Activated CD4-positive, alpha-beta T cell treated with anti-CD3 and anti-CD28 coated beads for 36 hours (primary cell): ENCODE measurements around the gene DCAF8L1. TPM values are rescaled to one million over a fixed set of nuclear protein-coding genes. Genes with fewer than 3 reads are reported as not detected.
"Not testable (repeated sequence)": the region's sequence is repeated elsewhere in the genome, so short reads cannot be mapped to it uniquely, and the experiment has no call there.

Experiments used
- ATAC-seq: fragments of 200-7000 bp; cut with Tn5 transposase; one replicate; pipeline ENCODE4 v1.10.0; 2021; ENCODE audit warnings: mild to moderate bottlenecking, moderate library complexity
- CTCF ChIA-PET: fragments of 350-600 bp; sonication (Branson Sonifier 250); formaldehyde crosslinking; loops from one replicate; lab custom pipeline; 2021; ENCODE audit warnings: antibody characterized with exemption; lab: Charles Lee
- POLR2A ChIA-PET: fragments of 350-600 bp; sonication (Branson Sonifier 250); formaldehyde crosslinking; loops from one replicate; lab custom pipeline; 2021; ENCODE audit warnings: antibody characterized with exemption, inconsistent platforms; lab: Charles Lee
- DNase-seq: peaks from one replicate; pipeline ENCODE4 v3.0.0-alpha.2; 2020
- H3K27ac Mint-ChIP-seq: one replicate; pipeline ENCODE4 v1.8.0; 2021; ENCODE audit warnings: mixed read lengths
- H3K27me3 Mint-ChIP-seq: one replicate; pipeline ENCODE4 v1.8.0; 2021; ENCODE audit warnings: mixed read lengths
- H3K36me3 Mint-ChIP-seq: one replicate; pipeline ENCODE4 v1.8.0; 2021; ENCODE audit warnings: low read depth, mixed read lengths
- H3K4me1 Mint-ChIP-seq: one replicate; pipeline ENCODE4 v1.8.0; 2021; ENCODE audit warnings: mixed read lengths
- H3K4me3 Mint-ChIP-seq: one replicate; pipeline ENCODE4 v1.8.0; 2021; ENCODE audit warnings: mild to moderate bottlenecking, moderate library complexity, mixed read lengths
- H3K9me3 Mint-ChIP-seq: one replicate; pipeline ENCODE4 v1.8.0; 2021; ENCODE audit warnings: low read depth, mixed read lengths
- intact Hi-C, 2 experiments: fragments of 100-400 bp; cut with DNase I in 1 of 2; cut with micrococcal nuclease in 1 of 2; formaldehyde crosslinking; loops; one replicate each; pipeline versions ENCODE4 v1.14.2 to v1.15.1; 2022 to 2024; cut with DNase I, micrococcal nuclease
- total RNA-seq, 2 experiments: library from RNA; stranded (reverse); gene quantifications; one replicate each; pipeline ENCODE4 v1.2.3, GENCODE V29; 2021

DCAF8L1 gene
- total RNA-seq: not detected

GRCh38 chrX:27981349-27981748 lies at the start of gene DCAF8L1:
DCAF8L1 (minus strand) TSS chrX:27981449; CDS start chrX:27981334, 115 bp downstream.
- no peak for ATAC-seq
- H3K27ac Mint-ChIP-seq: no peak within 1 kb of the TSS

GRCh38 chrX:28022371-28022770 lies 41.1 kb upstream of the DCAF8L1 start:
- H3K36me3 Mint-ChIP-seq: no peaks in the 10 kb centered on the region
- no peaks in the 10 kb centered on the region for H3K4me1 Mint-ChIP-seq
- intact Hi-C loops: no loop called here
- no peak overlapping the region for H3K4me3 Mint-ChIP-seq
- no peak overlapping the region for H3K27ac Mint-ChIP-seq
- peaks cover 5% of the 10 kb centered on the region for H3K9me3 Mint-ChIP-seq
- DNase-seq (no peak), ATAC-seq (no peak)
- no peaks in the 10 kb centered on the region for H3K27me3 Mint-ChIP-seq
- ChIA-PET CTCF (no interaction called here), POLR2A (no interaction called here)

More at GRCh38 chrX:27981349-27981748, at the start of gene DCAF8L1:
- no peaks in the 10 kb centered on the region for H3K4me1 Mint-ChIP-seq
- peaks cover 4% of the 10 kb centered on the region for H3K9me3 Mint-ChIP-seq
- ChIA-PET CTCF (no interaction called here), POLR2A (no interaction called here)
- no peaks in the 10 kb centered on the region for H3K36me3 Mint-ChIP-seq
- DNase-seq: no peak
- no peaks in the 10 kb centered on the region for H3K27me3 Mint-ChIP-seq
- intact Hi-C loops: no loop called here
- no peak within 1 kb of the TSS for H3K4me3 Mint-ChIP-seq

GRCh38 chrX:28016823-28017222 lies 35.6 kb upstream of the DCAF8L1 start:
- no peak overlapping the region for H3K27ac Mint-ChIP-seq
- H3K36me3 Mint-ChIP-seq: no peaks in the 10 kb centered on the region
- DNase-seq: no peak
- intact Hi-C loops: no loop called here
- no peak for ATAC-seq
- POLR2A ChIA-PET: no interaction called here
- H3K4me1 Mint-ChIP-seq: no peaks in the 10 kb centered on the region
- no peaks in the 10 kb centered on the region for H3K9me3 Mint-ChIP-seq
- H3K4me3 Mint-ChIP-seq: no peak overlapping the region
- H3K27me3 Mint-ChIP-seq: no peaks in the 10 kb centered on the region
- CTCF ChIA-PET: interaction anchor here (0.7 kb wide), 1 partner anchor 863 kb away, joined by 3 read pairs; no protein-coding TSS in a partner anchor

- ATAC-seq (no peak), DNase-seq (no peak)
- Mint-ChIP-seq H3K36me3 (no peaks in the 10 kb centered on the region), H3K27me3 (no peaks in the 10 kb centered on the region), H3K27ac (no peak overlapping the region), H3K4me3 (no peak overlapping the region), H3K9me3 (no peaks in the 10 kb centered on the region), H3K4me1 (no peaks in the 10 kb centered on the region)
- ChIA-PET CTCF (no interaction called here), POLR2A (no interaction called here)
- intact Hi-C loops: no loop called here
These were observed 34.7 kb upstream of the DCAF8L1 start for GRCh38 chrX:28015993-28016392.

- H3K4me3 Mint-ChIP-seq: no peak overlapping the region
- ChIA-PET POLR2A (no interaction called here), CTCF (no interaction called here)
- no peak for ATAC-seq
- no peaks in the 10 kb centered on the region for H3K9me3 Mint-ChIP-seq
- H3K27ac Mint-ChIP-seq: no peak overlapping the region
- H3K4me1 Mint-ChIP-seq: no peaks in the 10 kb centered on the region
- DNase-seq: no peak
- H3K27me3 Mint-ChIP-seq: no peaks in the 10 kb centered on the region
- intact Hi-C loops: no loop called here
- H3K36me3 Mint-ChIP-seq: no peaks in the 10 kb centered on the region
These were observed 29.6 kb upstream of the DCAF8L1 start for GRCh38 chrX:28010875-28011274.

GRCh38 chrX:27998666-27999065 lies 17.4 kb upstream of the DCAF8L1 start:
- intact Hi-C loops: no loop called here
- no peak overlapping the region for H3K4me3 Mint-ChIP-seq
- H3K4me1 Mint-ChIP-seq: no peaks in the 10 kb centered on the region
- POLR2A ChIA-PET: no interaction called here
- no peak overlapping the region for H3K27ac Mint-ChIP-seq
- no peaks in the 10 kb centered on the region for H3K27me3 Mint-ChIP-seq
- no peaks in the 10 kb centered on the region for H3K9me3 Mint-ChIP-seq
- CTCF ChIA-PET: no interaction called here
- H3K36me3 Mint-ChIP-seq: no peaks in the 10 kb centered on the region
- no peak for ATAC-seq
- no peak for DNase-seq

- intact Hi-C loops: no loop called here
- no peaks in the 10 kb centered on the region for H3K9me3 Mint-ChIP-seq
- no peak for DNase-seq
- ATAC-seq: no peak
- H3K4me1 Mint-ChIP-seq: no peaks in the 10 kb centered on the region
- no peak overlapping the region for H3K4me3 Mint-ChIP-seq
- H3K36me3 Mint-ChIP-seq: no peaks in the 10 kb centered on the region
- H3K27me3 Mint-ChIP-seq: no peaks in the 10 kb centered on the region
- ChIA-PET CTCF (no interaction called here), POLR2A (no interaction called here)
- no peak overlapping the region for H3K27ac Mint-ChIP-seq
These were observed 16.4 kb upstream of the DCAF8L1 start for GRCh38 chrX:27997622-27998021.

GRCh38 chrX:27996132-27996531 lies 14.9 kb upstream of the DCAF8L1 start:
- Mint-ChIP-seq H3K27ac (no peak overlapping the region), H3K9me3 (no peaks in the 10 kb centered on the region), H3K4me1 (no peaks in the 10 kb centered on the region), H3K36me3 (no peaks in the 10 kb centered on the region), H3K4me3 (no peak overlapping the region), H3K27me3 (no peaks in the 10 kb centered on the region)
- CTCF ChIA-PET: no interaction called here
- POLR2A ChIA-PET: no interaction called here
- ATAC-seq (no peak), DNase-seq (no peak)
- intact Hi-C loops: no loop called here

- Mint-ChIP-seq H3K4me1 (no peaks in the 10 kb centered on the region), H3K4me3 (no peak overlapping the region), H3K27ac (no peak overlapping the region), H3K36me3 (no peaks in the 10 kb centered on the region), H3K9me3 (no peaks in the 10 kb centered on the region), H3K27me3 (no peaks in the 10 kb centered on the region)
- intact Hi-C loops: no loop called here
- ChIA-PET CTCF (no interaction called here), POLR2A (no interaction called here)
- DNase-seq: no peak
- ATAC-seq: no peak
These were observed 14.4 kb upstream of the DCAF8L1 start for GRCh38 chrX:27995611-27996010.

- Mint-ChIP-seq H3K27ac (no peak overlapping the region), H3K4me1 (no peaks in the 10 kb centered on the region), H3K27me3 (no peaks in the 10 kb centered on the region), H3K36me3 (no peaks in the 10 kb centered on the region), H3K9me3 (no peaks in the 10 kb centered on the region), H3K4me3 (no peak overlapping the region)
- POLR2A ChIA-PET: no interaction called here
- DNase-seq (no peak), ATAC-seq (no peak)
- CTCF ChIA-PET: no interaction called here
- intact Hi-C loops: no loop called here
These were observed 6.8 kb upstream of the DCAF8L1 start for GRCh38 chrX:27987862-27988646.

- H3K36me3 Mint-ChIP-seq, H3K4me3 Mint-ChIP-seq, ATAC-seq, POLR2A ChIA-PET, intact Hi-C loops, CTCF ChIA-PET, H3K9me3 Mint-ChIP-seq, H3K4me1 Mint-ChIP-seq, DNase-seq, H3K27ac Mint-ChIP-seq, H3K27me3 Mint-ChIP-seq: not testable (repeated sequence)
These were observed 4.3 kb downstream of the DCAF8L1 start for GRCh38 chrX:27976934-27977333.

- DNase-seq (no peak), ATAC-seq (no peak)
- Mint-ChIP-seq H3K4me1 (no peaks in the 10 kb centered on the region), H3K27ac (no peak overlapping the region), H3K36me3 (no peaks in the 10 kb centered on the region), H3K9me3 (peaks cover 4% of the 10 kb centered on the region), H3K27me3 (no peaks in the 10 kb centered on the region), H3K4me3 (no peak overlapping the region)
- intact Hi-C loops: no loop called here
- ChIA-PET CTCF (no interaction called here), POLR2A (no interaction called here)
These were observed 5.0 kb downstream of the DCAF8L1 start for GRCh38 chrX:27976284-27976683.
